ENCODE data around the gene ZNF577.

DNA sequence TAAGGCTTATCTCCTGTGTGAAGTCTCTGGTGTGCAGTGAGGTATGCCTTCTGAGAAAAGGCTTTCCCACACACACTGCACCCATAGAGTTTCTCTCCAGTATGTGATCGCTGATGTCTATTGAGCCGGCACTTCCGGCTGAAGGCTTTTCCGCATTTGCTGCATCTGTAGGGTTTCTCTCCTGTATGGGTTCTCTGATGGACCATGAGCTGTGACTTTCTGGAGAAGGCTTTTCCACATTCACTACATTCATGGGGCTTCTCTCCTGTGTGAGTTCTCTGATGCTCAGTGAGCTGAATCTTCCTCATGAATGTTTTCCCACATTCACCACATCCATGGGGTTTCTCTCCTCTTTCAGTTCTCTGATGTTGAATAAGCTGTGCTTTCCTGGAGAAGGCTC lies 14.7 kb downstream of the ZNF577 start:
- TF ChIP-seq, protein P1, sequence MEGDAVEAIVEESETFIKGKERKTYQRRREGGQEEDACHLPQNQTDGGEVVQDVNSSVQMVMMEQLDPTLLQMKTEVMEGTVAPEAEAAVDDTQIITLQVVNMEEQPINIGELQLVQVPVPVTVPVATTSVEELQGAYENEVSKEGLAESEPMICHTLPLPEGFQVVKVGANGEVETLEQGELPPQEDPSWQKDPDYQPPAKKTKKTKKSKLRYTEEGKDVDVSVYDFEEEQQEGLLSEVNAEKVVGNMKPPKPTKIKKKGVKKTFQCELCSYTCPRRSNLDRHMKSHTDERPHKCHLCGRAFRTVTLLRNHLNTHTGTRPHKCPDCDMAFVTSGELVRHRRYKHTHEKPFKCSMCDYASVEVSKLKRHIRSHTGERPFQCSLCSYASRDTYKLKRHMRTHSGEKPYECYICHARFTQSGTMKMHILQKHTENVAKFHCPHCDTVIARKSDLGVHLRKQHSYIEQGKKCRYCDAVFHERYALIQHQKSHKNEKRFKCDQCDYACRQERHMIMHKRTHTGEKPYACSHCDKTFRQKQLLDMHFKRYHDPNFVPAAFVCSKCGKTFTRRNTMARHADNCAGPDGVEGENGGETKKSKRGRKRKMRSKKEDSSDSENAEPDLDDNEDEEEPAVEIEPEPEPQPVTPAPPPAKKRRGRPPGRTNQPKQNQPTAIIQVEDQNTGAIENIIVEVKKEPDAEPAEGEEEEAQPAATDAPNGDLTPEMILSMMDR (conservative IDR thresholded peaks at IDR 0.05) = no peak
- TF ChIP-seq ZFX (IDR thresholded peaks at IDR 0.05) = no peak
